Epidermal melanocyte (primary cell): ENCODE data around the gene AGER.
"Not testable (repeated sequence)": the region's sequence is repeated elsewhere in the genome, so short reads cannot be mapped to it uniquely, and the experiment has no call there.

ENCODE experiments used
- DNase-seq: peaks from one replicate; pipeline ENCODE4 v3.0.0; 2011; ENCODE audit warnings: low spot score; ENCODE audit not compliant: insufficient read length

The AGER gene

DNA sequence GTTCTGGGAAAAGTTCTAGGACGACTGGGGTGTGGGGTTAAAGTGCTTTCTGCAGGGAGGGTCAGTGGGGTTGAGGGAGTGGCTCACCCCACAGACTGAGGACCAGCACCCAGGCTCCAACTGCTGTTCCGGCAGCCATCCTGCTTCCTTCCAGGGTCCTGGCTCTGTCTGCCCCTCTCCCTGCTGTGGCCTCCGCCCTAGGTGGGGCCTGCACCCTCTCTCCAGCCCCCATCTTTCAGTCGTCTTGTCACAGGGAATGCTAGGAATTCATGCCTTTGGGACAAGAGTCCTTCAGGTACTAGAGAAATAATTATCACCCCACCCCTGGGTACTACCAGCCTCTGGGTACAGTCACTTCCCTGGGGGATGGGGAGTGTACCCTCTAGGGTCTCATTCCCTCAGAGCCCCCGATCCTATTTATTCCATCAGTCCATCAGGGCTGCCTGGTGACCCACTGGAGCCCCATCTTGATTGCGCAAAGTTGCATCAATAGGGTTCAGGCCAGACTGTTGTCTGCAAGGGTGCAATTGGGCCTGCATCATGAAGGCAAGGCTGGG is at the start of gene AGER:
Gene AGER, minus strand, starts transcription at position 170 of the 557 bp plus-strand sequence. Its CDS starts 31 bp downstream, at position 139.
- DNase-seq: no peak

DNA sequence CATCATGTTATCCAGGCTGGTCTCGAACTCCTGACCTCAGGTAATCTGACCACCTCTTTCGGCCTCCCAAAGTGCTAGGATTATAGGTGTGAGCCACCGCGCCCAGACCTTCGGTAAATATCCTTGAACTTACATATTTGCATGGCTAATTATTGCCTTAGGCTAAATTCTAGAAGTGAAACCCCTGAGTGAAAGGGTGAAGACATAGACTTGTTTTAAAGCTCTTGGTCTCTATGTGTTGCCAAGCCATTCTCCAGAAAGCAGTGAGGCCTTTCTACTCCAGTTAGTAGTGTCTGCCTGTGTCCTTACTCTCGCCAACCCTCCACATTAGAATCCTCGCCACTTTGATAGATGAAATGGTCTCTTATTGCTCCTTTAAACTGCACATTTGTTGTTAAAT is 42.4 kb upstream of the AGER start:
- DNase-seq: no peak

DNA sequence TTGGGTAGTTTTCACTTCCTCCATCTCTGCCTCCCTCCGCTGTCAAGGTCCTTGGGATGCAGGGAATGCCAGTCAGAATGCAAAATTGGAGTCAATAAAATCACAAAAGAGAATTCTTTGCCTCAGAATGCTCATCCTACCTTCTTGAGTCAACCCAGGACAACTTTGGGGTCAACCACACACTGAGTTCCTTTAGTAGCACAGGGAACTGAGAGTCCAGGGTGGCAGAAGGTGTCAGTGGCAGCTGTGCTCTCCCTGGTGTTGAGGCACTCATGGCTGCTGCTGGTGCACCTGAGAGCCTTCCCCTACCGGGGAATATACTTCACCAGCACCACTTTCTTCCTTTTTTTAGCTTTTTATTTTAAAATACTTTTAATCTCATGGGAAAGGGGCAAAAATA is 40.6 kb upstream of the AGER start:
- DNase-seq: no peak

- no peak for DNase-seq
Measured at GRCh38 chr6:32223258-32224235, 39.5 kb upstream of the AGER start, which contains the start of gene NOTCH4. Gene NOTCH4, minus strand, starts transcription at chr6:32224067. Its CDS starts 139 bp downstream, at chr6:32223928.

DNA sequence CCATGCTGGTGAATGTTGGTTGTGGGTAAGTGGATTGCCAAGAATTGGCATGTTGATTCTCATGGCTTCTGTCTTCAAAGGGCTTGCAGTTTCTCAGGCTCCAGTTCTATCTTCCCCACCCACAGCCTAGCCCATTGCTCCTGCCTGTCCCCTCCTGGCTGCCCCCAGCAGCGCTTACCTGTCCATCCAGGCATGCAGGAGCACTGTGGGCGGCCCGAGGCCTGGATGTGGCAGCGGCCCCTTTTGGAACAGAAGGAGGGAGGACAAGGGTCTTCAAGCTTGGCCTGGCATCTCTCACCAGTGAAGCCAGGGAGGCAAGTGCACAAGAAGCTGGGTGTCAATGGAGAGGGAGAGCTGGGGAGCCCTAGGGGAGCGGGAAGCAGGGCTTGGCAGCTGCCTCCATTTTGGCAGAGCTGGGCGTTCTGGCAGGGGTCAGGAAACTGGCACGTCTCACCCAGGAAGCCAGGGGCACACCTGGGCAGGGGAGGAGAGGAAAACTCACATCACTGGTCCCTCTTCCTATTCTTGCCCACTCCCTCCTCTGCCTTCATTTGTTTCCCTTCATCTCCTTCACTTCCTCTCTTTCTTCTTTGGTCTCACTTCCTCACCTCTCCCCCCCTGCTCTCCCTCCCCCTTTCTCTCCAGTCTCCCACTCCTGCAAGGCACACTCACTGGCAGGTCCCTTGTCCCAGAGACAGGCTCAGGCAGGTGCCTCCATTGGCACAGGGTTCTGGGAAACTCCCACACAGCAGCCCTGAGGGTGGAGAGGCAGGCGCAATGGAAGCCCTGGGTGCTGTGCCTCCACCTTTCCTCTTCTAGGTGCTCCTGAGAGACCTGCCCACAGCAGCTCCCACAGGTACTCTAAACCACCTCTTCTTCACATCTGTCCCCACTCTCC is 38.5 kb upstream of the AGER start:
- no peak for DNase-seq

GRCh38 chr6:32220021-32220420 is 36.0 kb upstream of the AGER start:
- DNase-seq: no peak

DNA sequence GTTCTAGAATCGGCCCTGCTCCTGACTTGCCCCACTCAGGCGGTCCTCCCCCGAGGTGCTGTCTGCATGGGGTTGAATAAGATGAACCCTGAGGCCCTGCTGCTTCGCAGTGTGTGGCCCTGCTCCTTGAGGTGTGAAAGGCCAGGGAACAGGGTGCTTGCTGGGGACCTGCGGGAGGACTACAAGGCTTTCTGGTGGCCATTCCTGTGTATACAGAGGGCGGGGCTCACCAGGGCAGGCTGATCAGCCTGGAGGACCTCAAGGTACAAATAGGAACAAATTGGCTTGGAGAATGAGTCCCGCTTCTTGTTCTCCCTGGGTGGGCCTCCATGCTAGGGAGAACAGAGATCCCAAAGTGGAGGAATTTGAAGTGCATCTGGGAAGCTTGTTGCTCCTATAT is 34.1 kb upstream of the AGER start:
- DNase-seq: no peak

DNA sequence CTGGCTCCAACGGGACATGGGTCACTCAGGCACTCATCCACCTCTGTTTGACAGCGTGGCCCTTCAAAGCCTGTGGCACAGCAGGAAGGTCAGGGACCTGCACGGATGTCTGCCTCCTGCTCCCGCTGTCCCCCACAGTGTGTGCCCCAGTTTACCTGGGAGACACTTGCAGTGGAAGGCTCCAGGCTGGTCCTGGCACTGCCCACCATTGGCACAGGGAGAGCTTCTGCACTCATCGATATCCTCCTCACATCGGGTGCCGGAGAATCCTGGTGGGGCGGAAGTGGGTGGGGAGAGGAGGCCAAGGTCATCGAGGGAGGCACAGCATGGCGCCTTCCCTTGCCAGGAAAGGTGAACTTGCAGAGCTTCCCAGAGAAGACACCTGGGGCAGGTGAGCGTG is 32.9 kb upstream of the AGER start:
- DNase-seq: no peak

DNA sequence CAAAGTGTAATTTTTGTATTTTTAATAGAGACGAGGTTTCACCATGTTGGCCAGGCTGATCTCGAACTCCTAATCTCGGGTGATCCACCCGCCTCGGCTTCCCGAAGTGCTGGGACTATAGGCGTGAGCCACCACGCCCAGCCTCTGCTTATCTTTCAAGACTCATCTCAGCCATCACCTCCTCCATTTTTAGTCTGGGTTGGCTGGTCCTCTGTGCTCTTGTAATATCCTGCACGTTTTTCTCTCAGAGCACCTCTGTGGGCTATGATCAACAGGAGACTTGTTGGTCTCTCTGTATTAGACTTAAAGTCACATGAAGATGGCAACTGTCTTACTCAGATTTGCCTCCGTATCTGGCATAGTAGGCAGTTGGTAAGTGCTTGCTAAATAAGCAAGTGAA is 32.2 kb upstream of the AGER start:
- no peak for DNase-seq

DNA sequence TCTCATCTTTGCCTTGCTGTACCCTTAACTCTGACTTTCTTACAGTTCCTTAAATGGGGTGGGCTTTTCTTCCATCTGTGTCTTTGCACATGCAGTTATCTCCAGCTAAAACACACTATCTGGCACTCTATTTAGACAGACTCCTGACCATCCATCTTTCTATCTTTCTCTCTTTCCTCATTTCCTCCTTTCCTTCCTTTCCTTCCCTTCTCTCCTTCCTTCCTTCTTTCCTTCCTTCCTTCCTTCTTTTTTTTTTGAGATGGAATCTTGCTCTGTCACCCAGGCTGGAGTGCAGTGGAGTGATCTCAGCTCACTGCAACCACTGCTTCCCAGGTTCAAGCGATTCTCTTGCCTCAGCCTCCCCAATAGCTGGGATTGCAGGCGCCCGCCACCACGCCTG is 31.6 kb upstream of the AGER start:
- DNase-seq: no peak

- no peak for DNase-seq
Measured at GRCh38 chr6:32214126-32214525, 30.1 kb upstream of the AGER start.

DNA sequence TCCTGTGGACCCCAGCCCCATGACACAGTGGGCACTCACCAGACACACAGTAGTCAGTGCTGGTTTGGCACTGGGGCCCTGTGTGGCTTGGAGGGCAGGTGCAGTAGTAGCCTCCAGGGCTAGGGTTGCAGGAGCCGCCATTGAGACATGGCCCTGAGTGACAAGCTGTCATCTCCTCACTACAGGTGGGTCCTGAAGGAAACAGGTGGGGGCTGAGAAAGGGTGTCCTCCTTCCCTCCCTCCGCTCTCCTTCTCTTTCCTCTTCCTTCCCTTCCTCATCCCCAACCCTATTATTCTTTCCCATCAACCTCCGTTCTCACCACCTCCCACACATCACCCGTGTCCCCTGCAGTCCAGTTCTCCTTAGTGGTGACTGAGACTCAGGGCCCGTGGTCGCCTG is 29.6 kb upstream of the AGER start:
- no peak for DNase-seq

DNA sequence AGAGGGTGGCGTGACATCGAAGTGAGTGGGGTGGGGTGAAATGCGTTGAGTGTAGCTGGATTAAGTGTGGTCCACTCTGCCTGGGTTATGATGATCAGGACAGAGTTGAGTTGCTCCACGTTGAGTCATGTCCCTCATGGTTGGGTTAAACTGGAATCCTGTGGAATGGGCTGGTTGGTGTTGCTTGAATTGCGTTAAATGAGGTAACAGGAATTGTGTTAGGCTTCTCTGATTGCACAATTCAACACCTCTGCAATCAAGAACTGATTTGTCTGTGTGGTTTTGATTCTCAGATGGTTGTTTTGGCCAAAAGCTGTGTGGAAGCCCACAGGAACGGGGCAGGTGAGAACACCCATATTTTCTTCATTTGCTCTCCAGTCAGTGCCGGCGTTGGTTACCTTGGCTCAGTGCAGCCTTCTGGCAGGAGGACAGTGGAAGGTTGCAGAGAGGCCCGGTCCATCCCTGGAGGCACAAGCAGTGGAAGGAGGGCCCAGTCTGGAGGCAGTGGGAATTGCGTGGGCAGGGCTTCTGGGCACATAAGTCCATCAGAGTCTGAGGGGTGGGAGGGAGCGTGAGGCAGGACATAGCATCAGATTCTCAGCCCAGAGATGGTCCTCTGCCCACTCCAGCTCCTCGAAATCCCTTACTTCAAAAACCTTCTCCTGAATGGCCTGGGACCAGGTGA is 28.2 kb upstream of the AGER start:
- DNase-seq: no peak

DNA sequence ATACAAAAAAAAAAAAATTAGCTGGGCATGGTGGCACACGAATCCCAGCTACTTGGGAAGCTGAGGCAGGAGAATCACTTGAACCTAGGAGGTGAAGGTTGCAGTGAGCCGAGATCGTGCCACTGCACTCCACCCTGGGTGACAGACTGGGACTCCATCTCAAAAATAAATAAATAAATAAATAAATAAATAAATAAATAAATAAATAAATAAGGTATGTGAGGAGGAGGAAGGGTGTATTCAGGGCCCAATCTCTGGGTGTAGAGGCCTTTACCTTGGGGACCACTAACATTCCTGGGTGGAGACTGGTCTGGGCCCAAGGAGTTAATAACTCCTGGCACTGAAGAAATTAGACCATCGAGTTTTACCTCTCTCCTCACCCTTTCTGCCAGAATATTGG is 27.4 kb upstream of the AGER start:
- not testable (repeated sequence) for DNase-seq

- no peak for DNase-seq
Measured at GRCh38 chr6:32210191-32210601, 26.1 kb upstream of the AGER start.

GRCh38 chr6:32208996-32209395 is 24.9 kb upstream of the AGER start:
- DNase-seq: no peak

DNA sequence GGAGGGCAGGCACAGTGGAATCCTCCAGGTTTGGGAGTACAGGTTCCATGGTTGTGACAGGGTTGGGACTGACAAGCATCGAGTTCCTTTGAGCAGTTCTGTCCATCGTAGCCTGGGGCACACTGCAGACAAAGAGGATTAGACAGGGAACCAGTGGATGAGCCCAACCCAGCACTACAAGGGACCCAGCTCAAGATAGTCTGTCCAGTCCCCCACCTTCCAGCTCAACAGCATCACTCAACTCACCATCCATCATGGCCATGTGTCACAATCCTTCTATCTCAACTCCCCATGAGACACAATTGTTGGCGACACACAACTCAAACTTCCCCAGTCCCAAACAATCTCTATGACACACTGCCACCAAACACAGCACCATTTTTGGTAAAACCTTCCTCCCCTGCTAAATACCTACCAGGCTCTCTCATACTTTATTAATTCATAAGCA is 20.2 kb upstream of the AGER start:
- no peak for DNase-seq

DNA sequence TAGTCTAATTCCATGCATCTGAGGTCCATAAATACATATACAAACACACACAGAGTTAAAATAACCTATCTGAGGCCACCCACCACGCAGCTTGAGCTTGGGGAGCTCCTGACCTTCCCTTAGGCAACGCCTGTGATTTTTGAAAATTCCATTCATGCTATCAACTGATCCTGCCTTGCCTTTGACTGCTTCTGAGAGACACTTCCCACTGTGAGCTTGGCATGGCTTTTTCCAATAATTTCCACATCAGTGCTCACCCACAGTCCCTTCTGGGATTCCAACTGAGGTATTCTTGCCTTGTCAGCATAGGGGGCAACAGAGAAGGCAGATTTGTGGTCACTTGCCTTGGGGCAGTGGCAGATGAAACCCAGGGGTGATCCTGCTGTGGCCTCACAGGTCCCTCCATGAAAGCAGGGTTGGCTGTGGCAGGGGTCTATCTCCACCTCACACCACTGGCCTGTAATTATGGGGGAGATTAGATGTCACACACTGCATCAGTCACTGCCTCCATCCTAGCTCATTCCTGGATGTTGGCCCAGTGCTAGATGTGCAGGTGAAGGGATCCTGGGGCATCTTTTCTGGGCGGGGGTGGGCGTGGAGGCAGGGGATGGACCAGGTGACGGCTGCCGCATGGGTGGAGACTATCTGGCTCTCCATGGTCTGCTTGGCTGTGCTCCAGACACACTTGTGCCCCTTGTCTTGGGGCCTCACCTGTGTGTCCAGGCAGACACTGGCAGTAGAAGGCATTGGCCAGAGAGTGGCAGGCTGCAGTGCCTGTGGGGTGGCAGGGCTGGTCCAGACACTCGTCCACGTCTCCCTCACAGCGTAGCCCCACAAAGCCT is 19.6 kb upstream of the AGER start:
- DNase-seq: no peak

GRCh38 chr6:32202186-32202585 is 18.1 kb upstream of the AGER start:
- DNase-seq: no peak
